Sigmoid colon (tissue), 4 donors: Measurements from ENCODE around the gene FBXO38.

Experiments used
- CTCF ChIP-seq, 4 experiments: fragments of 450-650 bp in 3 of 4; fragments of 200-600 bp in 1 of 4; IDR thresholded peaks; one replicate each; pipeline ENCODE4 v1.5.1; 2016 to 2019; ENCODE audit warnings: antibody characterized with exemption in 4 of 4, mild to moderate bottlenecking in 3 of 4, moderate library complexity in 2 of 4
- EP300 ChIP-seq, 4 donors: sonication (generic); formaldehyde crosslinking; IDR thresholded peaks; one replicate each; pipeline ENCODE4 v1.6.1; 2017; ENCODE audit warnings: antibody characterized with exemption in 4 of 4
- POLR2AphosphoS5 ChIP-seq, 4 donors: sonication (generic); formaldehyde crosslinking; IDR thresholded peaks; one replicate each; pipeline ENCODE4 v1.6.1; 2017; ENCODE audit warnings: antibody characterized with exemption in 4 of 4

- no peak for TF ChIP-seq EP300 (IDR thresholded peaks at IDR 0.05)
- TF ChIP-seq POLR2AphosphoS5 (IDR thresholded peaks at IDR 0.05), result no peak
- TF ChIP-seq CTCF (IDR thresholded peaks at IDR 0.05), result no peak
Measured at GRCh38 chr5:148395031-148395430, 11.3 kb downstream of the FBXO38 start.
